ENCODE measurements around the gene PGAP2. TPM values are rescaled to one million over a fixed set of nuclear protein-coding genes. Genes with fewer than 3 reads are reported as not detected.
A peak's percentile ranks its signal among the peaks of the same experiment; 100 is the strongest.

Gene PGAP2
- total RNA-seq, 4 donors from 2014 or later = 8.1 to 15.1 (median 10.8) TPM

GRCh38 chr11:3854977-3855807, 46.8 kb downstream of the PGAP2 start, which contains the start of gene STIM1:
Gene STIM1 (plus strand): TSS chr11:3855664. CDS start chr11:3856271, 607 bp downstream.
- Histone ChIP-seq H3K4me1 (peaks cover 0 to 48% (median 42%) of the 10 kb centered on the region in 4 donors), H3K27ac (peak within 1 kb of the TSS; percentile 84 to 99 (median 96)), H3K36me3 (no peaks in the 10 kb centered on the region), H3K4me3 (peak within 1 kb of the TSS; percentile 67 to 100 (median 98)), H3K27me3 (no peaks in the 10 kb centered on the region), H3K9me3 (no peaks in the 10 kb centered on the region)
- peak; percentile 91 to 94 for DNase-seq (ENCODE audit: low spot score in 2 of 2)
- peak; percentile 46 to 85 for TF ChIP-seq EP300 (IDR thresholded peaks at IDR 0.05)
- peak; percentile 74 to 81 for TF ChIP-seq POLR2A (IDR thresholded peaks at IDR 0.05)
- TF ChIP-seq CTCF (IDR thresholded peaks at IDR 0.05) = peak; percentile 98 to 99 (median 99)
- 0% methylated on average over 3 to 12 of the region's 87 CpGs for WGBS, 2 donors

- H3K27ac ChIP-seq = peak overlapping the region; percentile 60 to 99 (median 96)
- DNase-seq (ENCODE audit: low spot score in 2 of 2) = no peak
- H3K4me3 ChIP-seq = peak overlapping the region; percentile 67 to 100 (median 98)
- peaks cover 0 to 56% (median 46%) of the 10 kb centered on the region in 4 donors for H3K4me1 ChIP-seq
- 0 to 10% methylated on average over 19 to 30 of the region's 40 CpGs for WGBS, 2 donors
- TF ChIP-seq CTCF (IDR thresholded peaks at IDR 0.05) (no peak), EP300 (IDR thresholded peaks at IDR 0.05) (no peak), POLR2A (IDR thresholded peaks at IDR 0.05) (no peak)
- no peaks in the 10 kb centered on the region for H3K9me3 ChIP-seq
- no peaks in the 10 kb centered on the region for H3K36me3 ChIP-seq
- H3K27me3 ChIP-seq = no peaks in the 10 kb centered on the region
Measured at GRCh38 chr11:3855808-3856491, 47.6 kb downstream of the PGAP2 start.

GRCh38 chr11:3856856-3857553, 48.6 kb downstream of the PGAP2 start:
- whole genome bisulfite sequencing, 2 donors = 54 to 65% methylated on average over 5 of the region's 5 CpGs
- no peak for TF ChIP-seq EP300 (IDR thresholded peaks at IDR 0.05)
- TF ChIP-seq CTCF (IDR thresholded peaks at IDR 0.05) = no peak
- TF ChIP-seq POLR2A (IDR thresholded peaks at IDR 0.05) = no peak
- Histone ChIP-seq H3K4me1 (peaks cover 0 to 63% (median 46%) of the 10 kb centered on the region in 4 donors), H3K4me3 (peak overlapping the region; percentile 67 to 100 (median 98)), H3K27me3 (no peaks in the 10 kb centered on the region), H3K9me3 (no peaks in the 10 kb centered on the region), H3K36me3 (no peaks in the 10 kb centered on the region), H3K27ac (peak overlapping the region in 3 of 4 donors; percentile 94 to 99 (median 98))
- no peak for DNase-seq (ENCODE audit: low spot score in 2 of 2)

- Histone ChIP-seq H3K36me3 (no peaks in the 10 kb centered on the region), H3K27ac (no peak overlapping the region), H3K9me3 (no peaks in the 10 kb centered on the region), H3K27me3 (no peaks in the 10 kb centered on the region), H3K4me3 (peak overlapping the region in 3 of 4 donors; percentile 97 to 100 (median 98)), H3K4me1 (peaks cover 0 to 63% (median 46%) of the 10 kb centered on the region in 4 donors)
- no peak for TF ChIP-seq POLR2A (IDR thresholded peaks at IDR 0.05)
- no peak for TF ChIP-seq EP300 (IDR thresholded peaks at IDR 0.05)
- no peak for TF ChIP-seq CTCF (IDR thresholded peaks at IDR 0.05)
- no peak for DNase-seq (ENCODE audit: low spot score in 2 of 2)
Measured at GRCh38 chr11:3857628-3858027, 49.3 kb downstream of the PGAP2 start.
